HG03442 (cell line): ENCODE data around the gene SERPINA5.
"Not testable (repeated sequence)": the region's sequence is repeated elsewhere in the genome, so short reads cannot be mapped to it uniquely, and the experiment has no call there.

ENCODE experiments used
- ATAC-seq: cut with Tn5 transposase; IDR thresholded peaks from one replicate; pipeline ENCODE4 v1.9.1; 2021; ENCODE audit warnings: mild to moderate bottlenecking, moderate library complexity; ENCODE audit not compliant: unreplicated experiment

SERPINA5 gene

GRCh38 chr14:94621358-94622134 lies 40.3 kb downstream of the SERPINA5 start:
- ATAC-seq, result no peak

DNA sequence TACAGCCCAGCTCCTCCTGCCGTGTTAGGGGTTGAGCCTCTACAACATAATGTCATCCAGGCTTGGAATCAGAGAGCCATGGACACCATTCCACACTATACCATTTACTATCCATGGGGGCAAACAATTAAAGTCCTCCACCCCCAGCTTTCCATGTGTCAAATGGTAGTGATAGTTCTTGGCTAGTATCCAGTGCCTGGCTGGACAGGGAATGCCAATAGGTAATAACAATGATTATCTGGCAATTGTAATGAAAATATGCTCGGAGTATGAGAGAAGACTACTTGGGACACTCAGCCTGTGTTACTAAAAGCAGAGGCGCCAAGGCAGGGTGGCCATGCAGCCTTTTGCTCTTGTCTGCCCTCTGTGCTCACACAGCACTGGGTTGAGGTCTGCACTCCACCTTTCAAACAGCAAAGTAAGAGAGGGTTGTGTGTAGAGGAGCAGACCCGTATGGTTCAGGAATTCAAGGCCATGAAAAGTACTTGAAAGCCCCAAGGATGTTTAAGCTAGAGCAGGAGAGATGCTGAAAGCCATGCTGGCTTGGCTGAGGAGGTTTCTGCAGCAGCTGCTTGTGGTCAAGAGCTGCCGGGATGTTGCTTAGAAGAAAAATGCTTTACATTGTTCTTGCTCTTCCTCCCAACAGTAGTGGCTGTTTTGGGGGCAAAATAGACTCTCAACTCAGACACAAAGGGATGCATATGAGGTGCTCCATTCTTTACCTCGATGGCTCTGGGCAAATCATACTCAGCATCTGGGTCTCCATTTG lies 41.6 kb downstream of the SERPINA5 start:
- no peak for ATAC-seq

- no peak for ATAC-seq
Observed at GRCh38 chr14:94623422-94623809, 42.2 kb downstream of the SERPINA5 start.

- no peak for ATAC-seq
Observed at GRCh38 chr14:94623856-94624499, 42.8 kb downstream of the SERPINA5 start.

GRCh38 chr14:94624537-94625352 lies 43.5 kb downstream of the SERPINA5 start:
- ATAC-seq, result no peak

- no peak for ATAC-seq
Observed at GRCh38 chr14:94625353-94625635, 44.1 kb downstream of the SERPINA5 start.

GRCh38 chr14:94628578-94628977 lies 47.4 kb downstream of the SERPINA5 start:
- no peak for ATAC-seq

DNA sequence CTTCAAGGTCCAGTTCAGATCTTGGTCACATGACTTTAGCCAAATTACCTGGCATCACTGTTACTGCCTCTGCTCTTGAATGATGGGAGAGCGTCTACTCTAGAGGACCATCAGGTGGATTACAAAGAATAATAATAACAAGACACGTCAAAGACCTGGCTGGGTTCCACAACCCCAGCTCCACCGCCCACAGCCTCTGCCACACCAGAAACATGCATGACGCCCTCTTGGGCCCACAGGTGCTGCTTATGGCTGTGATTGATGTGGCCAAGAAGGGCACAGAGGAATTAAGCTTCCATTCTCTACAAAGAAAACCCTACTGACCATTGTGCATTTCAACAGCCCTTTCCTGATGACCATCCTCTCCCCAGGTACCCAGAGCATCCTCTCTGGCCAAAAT lies 49.2 kb downstream of the SERPINA5 start:
- no peak for ATAC-seq

GRCh38 chr14:94631050-94631449 lies 49.8 kb downstream of the SERPINA5 start:
- ATAC-seq, result no peak

DNA sequence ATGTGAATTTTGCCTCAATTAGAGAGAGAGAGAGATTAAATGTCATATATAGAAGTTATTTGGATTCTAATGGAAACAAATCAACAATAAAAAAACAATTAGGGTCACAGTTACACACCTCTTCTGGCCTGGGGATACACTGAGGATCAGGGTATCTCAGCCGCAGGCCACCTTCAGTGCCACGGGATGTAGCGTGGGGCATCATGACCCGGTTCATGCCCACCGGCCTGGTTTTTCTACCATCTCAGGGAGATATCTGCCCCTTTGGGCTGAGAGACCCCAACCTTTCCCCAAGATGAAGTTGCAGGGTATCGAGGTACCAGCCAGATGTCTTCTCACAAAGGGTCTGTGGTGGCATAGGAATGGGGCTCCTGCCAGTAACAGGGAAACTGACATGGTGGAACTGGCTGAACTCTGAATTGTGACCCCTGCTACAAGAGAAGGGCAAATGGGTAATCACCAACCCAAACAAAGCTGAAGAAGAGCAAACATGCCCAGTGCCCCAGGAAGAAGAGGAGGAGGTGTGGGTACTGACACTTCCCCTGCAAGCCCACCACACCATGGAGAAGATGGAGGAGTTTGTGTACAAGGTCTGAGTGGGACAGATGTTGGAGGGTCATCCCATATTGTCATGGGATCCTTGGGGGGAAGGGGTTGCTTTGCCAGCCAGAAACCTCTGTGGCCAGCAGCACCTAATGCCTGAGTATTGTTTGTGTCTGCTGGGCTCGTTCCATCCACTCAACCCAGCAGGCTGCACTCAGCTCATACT lies 50.5 kb downstream of the SERPINA5 start:
- ATAC-seq, result no peak

DNA sequence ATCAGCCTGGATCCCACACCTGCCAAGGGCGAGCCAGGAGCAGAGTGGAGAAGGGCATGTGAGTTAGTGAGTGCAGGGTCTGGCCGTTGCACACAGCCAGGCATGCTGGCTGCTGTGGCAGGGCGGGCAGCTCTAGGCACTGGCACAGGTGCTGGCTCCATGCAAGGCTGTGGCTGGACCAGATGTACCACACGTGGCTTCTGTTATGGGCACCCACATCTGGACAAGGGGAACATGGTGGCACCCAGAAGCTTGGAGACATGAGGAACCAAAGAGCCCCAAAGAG lies 51.0 kb downstream of the SERPINA5 start:
- ATAC-seq, result no peak

DNA sequence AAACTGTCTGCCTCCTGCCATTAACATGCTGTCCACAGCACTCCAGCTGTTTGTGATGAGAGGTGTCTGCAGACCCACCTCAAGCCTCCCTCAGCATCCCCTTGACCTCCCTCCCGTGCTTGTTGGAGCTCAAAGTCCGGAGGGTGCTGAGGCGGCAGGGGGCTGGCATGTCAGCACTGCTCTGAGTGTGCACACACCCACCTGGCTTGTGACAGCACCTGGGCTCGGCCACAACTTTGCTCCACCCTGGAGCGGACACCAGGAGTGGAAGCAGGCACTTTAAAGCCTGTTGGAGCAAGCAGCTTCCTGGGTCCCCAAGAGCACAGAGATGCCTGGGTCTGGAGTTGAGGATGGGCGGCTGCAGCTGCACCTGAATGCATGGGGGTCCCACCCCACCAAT lies 51.9 kb downstream of the SERPINA5 start:
- no peak for ATAC-seq

- ATAC-seq, result no peak
Observed at GRCh38 chr14:94635154-94635553, 53.9 kb downstream of the SERPINA5 start.

- no peak for ATAC-seq
Observed at GRCh38 chr14:94636744-94637412, 55.7 kb downstream of the SERPINA5 start.

GRCh38 chr14:94637814-94638213 lies 56.6 kb downstream of the SERPINA5 start:
- ATAC-seq, result not testable (repeated sequence)

DNA sequence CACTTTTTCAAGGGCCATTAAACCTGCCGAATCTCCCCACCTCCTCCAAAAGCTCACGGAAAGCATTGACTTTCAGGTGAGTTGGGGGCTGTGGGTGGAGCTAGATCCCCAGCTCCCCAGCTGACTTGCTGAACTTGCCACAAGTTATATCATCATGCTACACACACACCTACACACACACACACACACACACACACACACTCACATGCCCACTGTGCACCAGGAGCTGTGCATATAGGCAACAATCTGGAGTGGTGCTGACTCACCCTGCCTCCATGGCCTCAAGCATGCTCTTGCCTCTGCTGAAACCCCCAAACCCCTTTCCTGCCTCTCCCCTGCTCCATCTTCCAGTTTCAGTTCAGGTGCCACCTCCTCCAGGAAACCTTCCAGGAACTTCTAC lies 57.1 kb downstream of the SERPINA5 start:
- ATAC-seq, result no peak

DNA sequence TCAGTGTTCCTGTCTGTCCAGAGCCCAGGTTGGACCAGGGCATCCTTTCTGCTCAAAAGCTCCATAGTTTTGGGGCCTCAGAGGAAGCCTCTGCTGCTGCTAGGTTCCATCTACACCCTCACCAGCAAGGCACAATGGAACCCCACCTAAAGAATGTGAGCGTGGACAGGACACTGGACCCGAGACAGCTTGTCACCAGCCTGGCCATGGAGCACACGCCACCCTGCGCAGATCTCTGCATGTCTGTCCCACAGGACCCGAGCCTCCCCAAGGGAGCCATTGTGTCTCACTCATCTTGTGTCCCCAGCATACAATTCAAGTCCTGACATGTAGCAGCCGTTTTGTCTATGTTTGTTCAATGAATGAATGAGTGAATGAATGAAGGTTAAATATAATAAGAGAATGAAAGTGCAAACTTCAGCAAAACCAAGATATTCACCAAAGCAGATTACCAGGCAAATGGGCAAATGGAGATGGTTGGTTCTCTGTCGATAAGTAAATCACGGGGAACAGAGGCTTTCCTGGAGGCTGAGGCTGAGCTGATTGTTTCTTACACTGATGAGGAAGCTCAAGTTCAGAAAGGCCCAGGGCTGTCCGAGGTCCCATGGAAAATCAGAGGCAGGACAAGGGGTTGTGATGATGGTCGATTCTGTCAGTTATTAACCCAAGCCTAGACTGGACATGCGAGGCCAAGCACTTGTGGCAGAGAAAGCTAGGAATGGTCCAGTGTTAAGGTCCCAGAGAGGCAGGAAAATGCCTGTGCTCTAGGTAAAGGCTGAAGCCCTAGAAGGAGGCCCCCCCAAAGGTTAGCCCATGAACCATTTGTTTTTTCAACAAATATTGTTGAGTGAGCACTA lies 58.0 kb downstream of the SERPINA5 start:
- no peak for ATAC-seq

DNA sequence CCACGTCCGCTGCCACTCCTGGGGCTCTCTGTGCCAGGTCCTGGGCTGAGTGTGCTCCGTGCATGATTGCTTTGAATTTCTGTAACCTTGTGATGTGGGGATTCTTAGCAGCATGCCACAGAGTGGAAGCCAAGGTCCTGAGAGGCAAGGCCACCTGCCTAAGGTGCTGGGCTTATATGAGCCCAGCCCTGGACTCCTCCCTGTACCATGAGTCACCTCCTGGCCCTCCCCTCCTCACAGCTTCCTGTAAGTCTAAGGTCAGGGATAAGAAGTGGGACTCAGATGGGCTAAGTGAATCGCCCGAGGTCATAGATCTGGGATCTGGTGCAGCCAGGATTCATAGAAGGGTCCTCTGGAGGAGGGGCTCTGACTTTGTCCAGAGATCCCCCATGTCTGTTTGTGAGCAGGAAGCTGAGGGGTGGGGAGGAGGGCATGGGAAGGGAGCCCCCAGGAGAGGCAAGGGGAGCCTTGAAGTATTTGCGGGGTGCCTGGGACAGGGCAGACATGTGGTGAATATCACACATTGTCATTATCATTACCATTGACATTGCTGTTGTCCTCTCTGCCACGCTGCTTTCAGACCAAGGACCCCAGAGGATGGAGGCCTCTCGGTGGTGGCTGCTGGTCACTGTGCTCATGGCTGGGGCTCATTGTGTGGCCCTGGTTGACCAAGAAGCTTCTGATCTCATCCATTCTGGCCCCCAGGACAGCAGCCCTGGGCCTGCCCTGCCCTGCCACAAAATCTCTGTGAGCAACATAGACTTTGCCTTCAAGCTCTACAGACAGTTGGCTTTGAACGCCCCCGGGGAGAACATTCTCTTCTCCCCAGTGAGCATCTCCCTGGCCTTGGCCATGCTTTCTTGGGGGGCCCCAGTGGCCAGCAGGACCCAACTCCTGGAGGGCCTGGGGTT lies 59.8 kb downstream of the SERPINA5 start:
- no peak for ATAC-seq
